ENCODE measurements around the gene ALDH1A2.

The ALDH1A2 gene

DNA sequence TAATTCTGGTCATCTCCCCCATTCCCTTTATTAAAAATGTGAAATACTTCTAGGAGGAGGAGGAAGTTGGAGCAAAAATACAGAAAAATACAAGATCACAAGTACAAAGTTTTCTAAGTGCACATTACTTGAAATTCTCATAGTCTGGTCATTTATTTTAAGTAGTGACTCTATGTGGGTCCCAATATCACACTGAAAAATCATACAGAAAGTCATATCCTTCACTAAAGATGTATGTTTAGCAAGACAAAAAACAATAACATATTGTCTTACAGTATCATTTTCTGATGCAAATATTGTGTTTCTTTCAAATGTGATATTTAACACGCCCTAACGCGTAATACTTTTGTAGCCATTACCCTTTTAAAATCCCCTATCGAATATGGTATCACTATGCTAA lies 2.5 kb downstream of the ALDH1A2 start:
- no peak overlapping the region for H3K4me3 ChIP-seq (replicated peaks; ENCODE audit: low read depth, low read length)
- no peak for TF ChIP-seq CTCF (IDR thresholded peaks at IDR 0.05; ENCODE audit: low read length, missing control alignments)
- DNase-seq (ENCODE audit: low read depth), result no peak

- TF ChIP-seq CTCF (IDR thresholded peaks at IDR 0.05; ENCODE audit: low read length, missing control alignments), result no peak
- H3K4me3 ChIP-seq (replicated peaks; ENCODE audit: low read depth, low read length), result no peak overlapping the region
Observed at GRCh38 chr15:58062175-58062574, 3.3 kb downstream of the ALDH1A2 start.

DNA sequence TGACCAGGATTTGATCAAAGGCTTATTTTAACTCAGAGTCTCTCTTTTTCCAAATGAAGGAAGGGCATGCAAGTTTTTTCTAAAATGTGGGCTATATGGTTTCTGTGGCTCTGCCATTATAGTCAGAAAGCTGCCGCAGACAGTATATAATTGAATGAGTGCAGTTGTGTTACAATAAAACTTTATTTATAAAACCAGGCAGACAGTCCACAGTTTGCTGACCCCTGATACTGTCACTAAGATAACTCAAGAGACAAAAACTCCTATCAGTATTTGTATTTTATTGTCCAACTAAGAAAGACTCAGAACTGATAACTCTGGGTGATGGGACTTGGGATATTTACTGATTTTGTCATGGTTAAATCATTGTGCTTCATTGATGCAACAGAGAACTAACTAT lies 4.9 kb downstream of the ALDH1A2 start:
- no peak for DNase-seq (ENCODE audit: low read depth)
- no peak for TF ChIP-seq CTCF (IDR thresholded peaks at IDR 0.05; ENCODE audit: low read length, missing control alignments)
- no peak overlapping the region for H3K4me3 ChIP-seq (replicated peaks; ENCODE audit: low read depth, low read length)

More at GRCh38 chr15:58062175-58062574, 3.3 kb downstream of the ALDH1A2 start:
- no peak for DNase-seq (ENCODE audit: low read depth)

DNA sequence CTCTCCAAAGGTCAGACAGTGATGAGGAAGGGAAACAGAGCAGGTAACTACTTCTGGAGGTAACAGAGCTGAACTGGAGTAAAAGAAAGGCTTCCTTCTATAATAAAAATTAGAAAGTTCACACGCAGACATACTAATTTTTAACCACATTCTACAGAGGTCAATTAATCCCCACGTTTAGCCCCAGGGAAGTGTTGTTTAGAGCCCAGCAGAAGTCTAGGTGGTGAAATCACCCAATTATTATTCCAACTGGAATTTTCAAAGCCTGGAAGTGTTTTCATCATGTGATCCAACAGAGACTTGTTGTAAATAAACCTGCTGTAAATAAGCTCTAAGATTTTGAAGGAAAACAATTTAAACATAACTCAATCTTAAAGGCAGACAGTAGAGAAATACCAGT lies 6.8 kb downstream of the ALDH1A2 start:
- H3K4me3 ChIP-seq (replicated peaks; ENCODE audit: low read depth, low read length), result no peak overlapping the region
- no peak for DNase-seq (ENCODE audit: low read depth)
- no peak for TF ChIP-seq CTCF (IDR thresholded peaks at IDR 0.05; ENCODE audit: low read length, missing control alignments)

DNA sequence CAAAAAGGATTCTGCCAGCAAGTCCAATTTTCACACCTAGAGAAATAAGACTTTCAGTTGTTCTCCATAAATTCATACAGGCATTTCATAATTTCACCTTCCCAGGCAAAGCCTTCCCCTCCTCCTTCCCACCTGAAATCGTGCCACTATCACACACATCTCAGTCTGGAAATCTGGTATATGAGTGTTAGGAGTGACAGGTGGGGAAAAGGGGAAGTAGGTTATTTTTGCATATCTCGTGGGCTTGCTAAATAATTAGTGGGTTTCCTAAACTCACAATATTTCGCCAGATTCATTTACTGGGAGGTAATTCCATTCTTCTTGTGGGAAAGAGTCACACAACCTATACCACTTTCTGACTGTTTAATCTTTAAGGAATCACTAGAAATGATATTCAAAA lies 7.4 kb downstream of the ALDH1A2 start:
- no peak overlapping the region for H3K4me3 ChIP-seq (replicated peaks; ENCODE audit: low read depth, low read length)
- TF ChIP-seq CTCF (IDR thresholded peaks at IDR 0.05; ENCODE audit: low read length, missing control alignments), result no peak
- DNase-seq (ENCODE audit: low read depth), result no peak

- H3K4me3 ChIP-seq (replicated peaks; ENCODE audit: low read depth, low read length), result no peak overlapping the region
- no peak for TF ChIP-seq CTCF (IDR thresholded peaks at IDR 0.05; ENCODE audit: low read length, missing control alignments)
- no peak for DNase-seq (ENCODE audit: low read depth)
Observed at GRCh38 chr15:58057559-58057958, 8.0 kb downstream of the ALDH1A2 start.

- TF ChIP-seq CTCF (IDR thresholded peaks at IDR 0.05; ENCODE audit: low read length, missing control alignments), result peak; percentile 33
Observed at GRCh38 chr15:58056015-58056414, 9.5 kb downstream of the ALDH1A2 start.

More at GRCh38 chr15:58056015-58056414, 9.5 kb downstream of the ALDH1A2 start:
- no peak for DNase-seq (ENCODE audit: low read depth)
- H3K4me3 ChIP-seq (replicated peaks; ENCODE audit: low read depth, low read length), result no peak overlapping the region
